ENCODE results near the gene HDAC4.

GRCh38 chr2:239245107-239245506 lies 155.7 kb downstream of the HDAC4 start:
- TF ChIP-seq, protein P1, sequence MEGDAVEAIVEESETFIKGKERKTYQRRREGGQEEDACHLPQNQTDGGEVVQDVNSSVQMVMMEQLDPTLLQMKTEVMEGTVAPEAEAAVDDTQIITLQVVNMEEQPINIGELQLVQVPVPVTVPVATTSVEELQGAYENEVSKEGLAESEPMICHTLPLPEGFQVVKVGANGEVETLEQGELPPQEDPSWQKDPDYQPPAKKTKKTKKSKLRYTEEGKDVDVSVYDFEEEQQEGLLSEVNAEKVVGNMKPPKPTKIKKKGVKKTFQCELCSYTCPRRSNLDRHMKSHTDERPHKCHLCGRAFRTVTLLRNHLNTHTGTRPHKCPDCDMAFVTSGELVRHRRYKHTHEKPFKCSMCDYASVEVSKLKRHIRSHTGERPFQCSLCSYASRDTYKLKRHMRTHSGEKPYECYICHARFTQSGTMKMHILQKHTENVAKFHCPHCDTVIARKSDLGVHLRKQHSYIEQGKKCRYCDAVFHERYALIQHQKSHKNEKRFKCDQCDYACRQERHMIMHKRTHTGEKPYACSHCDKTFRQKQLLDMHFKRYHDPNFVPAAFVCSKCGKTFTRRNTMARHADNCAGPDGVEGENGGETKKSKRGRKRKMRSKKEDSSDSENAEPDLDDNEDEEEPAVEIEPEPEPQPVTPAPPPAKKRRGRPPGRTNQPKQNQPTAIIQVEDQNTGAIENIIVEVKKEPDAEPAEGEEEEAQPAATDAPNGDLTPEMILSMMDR (conservative IDR thresholded peaks at IDR 0.05; ENCODE audit: low read depth in 2 of 2): no peak
- TF ChIP-seq EZH2phosphoT487 (IDR thresholded peaks at IDR 0.05; ENCODE audit: unreplicated experiment) (no peak), NANOG (IDR thresholded peaks at IDR 0.05; ENCODE audit: borderline replicate concordance) (no peak), ETS1 (IDR thresholded peaks at IDR 0.05) (no peak), EZH2 (IDR thresholded peaks at IDR 0.05; ENCODE audit: low read depth, unreplicated experiment) (no peak), JUNB (IDR thresholded peaks at IDR 0.05; ENCODE audit: unreplicated experiment) (no peak), POLR2AphosphoS5 (IDR thresholded peaks at IDR 0.05; ENCODE audit: low read depth) (no peak), CREB1 (CRISPR knock-in tag; IDR thresholded peaks at IDR 0.05; ENCODE audit: low read depth) (no peak), ZNF114 (CRISPR knock-in tag; IDR thresholded peaks at IDR 0.05) (no peak), ZNF331 (CRISPR knock-in tag; IDR thresholded peaks at IDR 0.05; ENCODE audit: low read depth) (no peak)
- TF ChIP-seq, protein P2, sequence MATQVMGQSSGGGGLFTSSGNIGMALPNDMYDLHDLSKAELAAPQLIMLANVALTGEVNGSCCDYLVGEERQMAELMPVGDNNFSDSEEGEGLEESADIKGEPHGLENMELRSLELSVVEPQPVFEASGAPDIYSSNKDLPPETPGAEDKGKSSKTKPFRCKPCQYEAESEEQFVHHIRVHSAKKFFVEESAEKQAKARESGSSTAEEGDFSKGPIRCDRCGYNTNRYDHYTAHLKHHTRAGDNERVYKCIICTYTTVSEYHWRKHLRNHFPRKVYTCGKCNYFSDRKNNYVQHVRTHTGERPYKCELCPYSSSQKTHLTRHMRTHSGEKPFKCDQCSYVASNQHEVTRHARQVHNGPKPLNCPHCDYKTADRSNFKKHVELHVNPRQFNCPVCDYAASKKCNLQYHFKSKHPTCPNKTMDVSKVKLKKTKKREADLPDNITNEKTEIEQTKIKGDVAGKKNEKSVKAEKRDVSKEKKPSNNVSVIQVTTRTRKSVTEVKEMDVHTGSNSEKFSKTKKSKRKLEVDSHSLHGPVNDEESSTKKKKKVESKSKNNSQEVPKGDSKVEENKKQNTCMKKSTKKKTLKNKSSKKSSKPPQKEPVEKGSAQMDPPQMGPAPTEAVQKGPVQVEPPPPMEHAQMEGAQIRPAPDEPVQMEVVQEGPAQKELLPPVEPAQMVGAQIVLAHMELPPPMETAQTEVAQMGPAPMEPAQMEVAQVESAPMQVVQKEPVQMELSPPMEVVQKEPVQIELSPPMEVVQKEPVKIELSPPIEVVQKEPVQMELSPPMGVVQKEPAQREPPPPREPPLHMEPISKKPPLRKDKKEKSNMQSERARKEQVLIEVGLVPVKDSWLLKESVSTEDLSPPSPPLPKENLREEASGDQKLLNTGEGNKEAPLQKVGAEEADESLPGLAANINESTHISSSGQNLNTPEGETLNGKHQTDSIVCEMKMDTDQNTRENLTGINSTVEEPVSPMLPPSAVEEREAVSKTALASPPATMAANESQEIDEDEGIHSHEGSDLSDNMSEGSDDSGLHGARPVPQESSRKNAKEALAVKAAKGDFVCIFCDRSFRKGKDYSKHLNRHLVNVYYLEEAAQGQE (IDR thresholded peaks at IDR 0.05; ENCODE audit: unreplicated experiment): no peak
- TF ChIP-seq, protein P3, sequence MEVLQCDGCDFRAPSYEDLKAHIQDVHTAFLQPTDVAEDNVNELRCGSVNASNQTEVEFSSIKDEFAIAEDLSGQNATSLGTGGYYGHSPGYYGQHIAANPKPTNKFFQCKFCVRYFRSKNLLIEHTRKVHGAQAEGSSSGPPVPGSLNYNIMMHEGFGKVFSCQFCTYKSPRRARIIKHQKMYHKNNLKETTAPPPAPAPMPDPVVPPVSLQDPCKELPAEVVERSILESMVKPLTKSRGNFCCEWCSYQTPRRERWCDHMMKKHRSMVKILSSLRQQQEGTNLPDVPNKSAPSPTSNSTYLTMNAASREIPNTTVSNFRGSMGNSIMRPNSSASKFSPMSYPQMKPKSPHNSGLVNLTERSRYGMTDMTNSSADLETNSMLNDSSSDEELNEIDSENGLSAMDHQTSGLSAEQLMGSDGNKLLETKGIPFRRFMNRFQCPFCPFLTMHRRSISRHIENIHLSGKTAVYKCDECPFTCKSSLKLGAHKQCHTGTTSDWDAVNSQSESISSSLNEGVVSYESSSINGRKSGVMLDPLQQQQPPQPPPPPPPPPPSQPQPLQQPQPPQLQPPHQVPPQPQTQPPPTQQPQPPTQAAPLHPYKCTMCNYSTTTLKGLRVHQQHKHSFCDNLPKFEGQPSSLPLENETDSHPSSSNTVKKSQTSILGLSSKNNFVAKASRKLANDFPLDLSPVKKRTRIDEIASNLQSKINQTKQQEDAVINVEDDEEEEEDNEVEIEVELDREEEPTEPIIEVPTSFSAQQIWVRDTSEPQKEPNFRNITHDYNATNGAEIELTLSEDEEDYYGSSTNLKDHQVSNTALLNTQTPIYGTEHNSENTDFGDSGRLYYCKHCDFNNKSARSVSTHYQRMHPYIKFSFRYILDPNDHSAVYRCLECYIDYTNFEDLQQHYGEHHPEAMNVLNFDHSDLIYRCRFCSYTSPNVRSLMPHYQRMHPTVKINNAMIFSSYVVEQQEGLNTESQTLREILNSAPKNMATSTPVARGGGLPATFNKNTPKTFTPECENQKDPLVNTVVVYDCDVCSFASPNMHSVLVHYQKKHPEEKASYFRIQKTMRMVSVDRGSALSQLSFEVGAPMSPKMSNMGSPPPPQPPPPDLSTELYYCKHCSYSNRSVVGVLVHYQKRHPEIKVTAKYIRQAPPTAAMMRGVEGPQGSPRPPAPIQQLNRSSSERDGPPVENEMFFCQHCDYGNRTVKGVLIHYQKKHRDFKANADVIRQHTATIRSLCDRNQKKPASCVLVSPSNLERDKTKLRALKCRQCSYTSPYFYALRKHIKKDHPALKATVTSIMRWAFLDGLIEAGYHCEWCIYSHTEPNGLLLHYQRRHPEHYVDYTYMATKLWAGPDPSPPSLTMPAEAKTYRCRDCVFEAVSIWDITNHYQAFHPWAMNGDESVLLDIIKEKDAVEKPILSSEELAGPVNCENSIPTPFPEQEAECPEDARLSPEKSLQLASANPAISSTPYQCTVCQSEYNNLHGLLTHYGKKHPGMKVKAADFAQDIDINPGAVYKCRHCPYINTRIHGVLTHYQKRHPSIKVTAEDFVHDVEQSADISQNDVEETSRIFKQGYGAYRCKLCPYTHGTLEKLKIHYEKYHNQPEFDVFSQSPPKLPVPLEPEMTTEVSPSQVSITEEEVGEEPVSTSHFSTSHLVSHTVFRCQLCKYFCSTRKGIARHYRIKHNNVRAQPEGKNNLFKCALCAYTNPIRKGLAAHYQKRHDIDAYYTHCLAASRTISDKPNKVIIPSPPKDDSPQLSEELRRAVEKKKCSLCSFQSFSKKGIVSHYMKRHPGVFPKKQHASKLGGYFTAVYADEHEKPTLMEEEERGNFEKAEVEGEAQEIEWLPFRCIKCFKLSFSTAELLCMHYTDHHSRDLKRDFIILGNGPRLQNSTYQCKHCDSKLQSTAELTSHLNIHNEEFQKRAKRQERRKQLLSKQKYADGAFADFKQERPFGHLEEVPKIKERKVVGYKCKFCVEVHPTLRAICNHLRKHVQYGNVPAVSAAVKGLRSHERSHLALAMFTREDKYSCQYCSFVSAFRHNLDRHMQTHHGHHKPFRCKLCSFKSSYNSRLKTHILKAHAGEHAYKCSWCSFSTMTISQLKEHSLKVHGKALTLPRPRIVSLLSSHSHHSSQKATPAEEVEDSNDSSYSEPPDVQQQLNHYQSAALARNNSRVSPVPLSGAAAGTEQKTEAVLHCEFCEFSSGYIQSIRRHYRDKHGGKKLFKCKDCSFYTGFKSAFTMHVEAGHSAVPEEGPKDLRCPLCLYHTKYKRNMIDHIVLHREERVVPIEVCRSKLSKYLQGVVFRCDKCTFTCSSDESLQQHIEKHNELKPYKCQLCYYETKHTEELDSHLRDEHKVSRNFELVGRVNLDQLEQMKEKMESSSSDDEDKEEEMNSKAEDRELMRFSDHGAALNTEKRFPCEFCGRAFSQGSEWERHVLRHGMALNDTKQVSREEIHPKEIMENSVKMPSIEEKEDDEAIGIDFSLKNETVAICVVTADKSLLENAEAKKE (CRISPR knock-in tag; IDR thresholded peaks at IDR 0.05): no peak

All from GM23338 (cell line).